HCT116 (cell line): ENCODE data around the gene STK35. TPM values are rescaled to one million over a fixed set of nuclear protein-coding genes. Genes with fewer than 3 reads are reported as not detected.

Experiments used
- ATAC-seq: fragments of 200-7000 bp; cut with Tn5 transposase; 2 replicates; pipeline ENCODE4 v1.9.1; 2020; ENCODE audit warnings: mild to moderate bottlenecking, moderate library complexity
- BruUV-seq: library from RNA; stranded (reverse); fragments of 400-500 nt; replicated peaks from 2 replicates; lab custom pipeline; 2021; lab: Mats Ljungman, UMichigan
- CTCF ChIA-PET: fragments of 300-600 bp; sonication (Branson Sonifier 250); formaldehyde crosslinking; loops from one replicate; lab custom pipeline; 2021; ENCODE audit warnings: antibody characterized with exemption; lab: Charles Lee
- POLR2A ChIA-PET: fragments of 300-600, 350-600 bp; sonication (Branson Sonifier 250); formaldehyde crosslinking; loops from one replicate; lab custom pipeline; 2021; ENCODE audit warnings: antibody characterized with exemption; lab: Charles Lee
- RAD21 ChIA-PET, 2 experiments: fragments of 300-600 bp; sonication (Branson Sonifier 250); formaldehyde crosslinking; loops; one replicate each; lab custom pipeline; 2023; ENCODE audit warnings: low total read pairs in 2 of 2; ENCODE audit not compliant: uncharacterized antibody in 2 of 2, unreplicated experiment in 2 of 2, low non-redundant PET in 1 of 2; lab: Charles Lee
- DNase-seq: peaks from one replicate; pipeline ENCODE4 v3.0.0-alpha.2; 2010; ENCODE audit warnings: low read depth, low spot score
- H2AFZ ChIP-seq: fragments of 200-600 bp; shearing (Covaris generic), sonication (generic); 2 replicates; pipeline ENCODE4 v1.6.1; 2017; ENCODE audit warnings: low read depth, mixed run types, mixed read lengths, antibody characterized with exemption, low read length; ENCODE audit not compliant: poor library complexity, severe bottlenecking
- H3K27ac ChIP-seq: 2 replicates; pipeline ENCODE4 v1.5.1; 2012; ENCODE audit warnings: low read depth, low read length
- H3K27me3 ChIP-seq: fragments of 200-600 bp; sonication (generic); 2 replicates; pipeline ENCODE4 v1.6.1; 2016; ENCODE audit warnings: mixed run types, low read length, mixed read lengths; ENCODE audit not compliant: insufficient read depth
- H3K36me3 ChIP-seq, 2 experiments: fragments of 200-500 bp in 1 of 2; fragments of 200-600 bp in 1 of 2; sonication (Bioruptor generic) in 1 of 2; sonication (generic) in 1 of 2; 2 replicates each; pipeline versions ENCODE4 v1.5.1 to v1.6.1; 2014 to 2016; ENCODE audit warnings: low read length in 2 of 2, inconsistent platforms in 1 of 2, mixed read lengths in 1 of 2, mixed run types in 1 of 2; ENCODE audit not compliant: insufficient read depth in 2 of 2, control insufficient read depth in 1 of 2
- H3K4me1 ChIP-seq, 2 experiments: fragments of 200-600 bp in 1 of 2; sonication (generic) in 1 of 2; 2 replicates each; pipeline versions ENCODE4 v1.5.1 to v1.6.1; 2012 to 2017; ENCODE audit warnings: low read length in 2 of 2, inconsistent platforms in 1 of 2, mild to moderate bottlenecking in 1 of 2, mixed read lengths in 1 of 2, mixed run types in 1 of 2, moderate library complexity in 1 of 2; ENCODE audit not compliant: insufficient read depth in 2 of 2, control insufficient read depth in 1 of 2
- H3K4me2 ChIP-seq: fragments of 200-600 bp; sonication (generic); 2 replicates; pipeline ENCODE4 v1.6.1; 2017; ENCODE audit warnings: mixed run types, low read length, mixed read lengths
- H3K4me3 ChIP-seq, 2 experiments: fragments of 200-600 bp in 1 of 2; sonication (generic) in 1 of 2; replicated peaks in 1 of 2; 2 replicates each; pipeline ENCODE4 v1.5.1; 2011 to 2016; ENCODE audit warnings: low read length in 2 of 2, control low read depth in 1 of 2, low read depth in 1 of 2, mild to moderate bottlenecking in 1 of 2, mixed read lengths in 1 of 2, mixed run types in 1 of 2
- H3K79me2 ChIP-seq: fragments of 200-600 bp; sonication (generic); 2 replicates; pipeline ENCODE4 v1.6.1; 2017; ENCODE audit warnings: mild to moderate bottlenecking, mixed run types, low read length, moderate library complexity, mixed read lengths; ENCODE audit not compliant: insufficient read depth
- H3K9ac ChIP-seq: fragments of 200-600 bp; sonication (generic); 2 replicates; pipeline ENCODE4 v1.6.1; 2016; ENCODE audit warnings: low read length, mixed read lengths
- H3K9me2 ChIP-seq: fragments of 200-600 bp; sonication (generic), shearing (Covaris generic); 2 replicates; pipeline ENCODE4 v1.6.1; 2017; ENCODE audit warnings: mixed run types, mild to moderate bottlenecking, moderate library complexity; ENCODE audit not compliant: insufficient read depth
- H3K9me3 ChIP-seq, 2 experiments: fragments of 200-500 bp in 1 of 2; fragments of 200-600 bp in 1 of 2; sonication (Bioruptor generic) in 1 of 2; sonication (generic) in 1 of 2; 2 replicates each; pipeline ENCODE4 v1.6.1; 2014 to 2017; ENCODE audit warnings: low read length in 2 of 2, mixed read lengths in 2 of 2, inconsistent platforms in 1 of 2, low read depth in 1 of 2, mild to moderate bottlenecking in 1 of 2, mixed run types in 1 of 2, moderate library complexity in 1 of 2; ENCODE audit not compliant: control insufficient read depth in 1 of 2, insufficient read depth in 1 of 2
- H4K20me1 ChIP-seq: fragments of 200-600 bp; sonication (generic), shearing (Covaris generic); 2 replicates; pipeline ENCODE4 v1.6.1; 2017; ENCODE audit warnings: mixed run types, mild to moderate bottlenecking, moderate library complexity; ENCODE audit not compliant: insufficient read depth
- CBX3 ChIP-seq: IDR thresholded peaks from 2 replicates; pipeline ENCODE4 v1.6.1; 2012; ENCODE audit warnings: low read depth
- CEBPB ChIP-seq: IDR thresholded peaks from 2 replicates; pipeline ENCODE4 v1.6.1; 2012; ENCODE audit warnings: low read depth
- CTCF ChIP-seq, 3 experiments: fragments of 200-600 bp in 1 of 3; sonication (generic) in 1 of 3; IDR thresholded peaks in 2 of 3; conservative IDR thresholded peaks in 1 of 3; 2 replicates each; pipeline ENCODE4 v1.5.1; 2012 to 2017; ENCODE audit warnings: low read depth in 2 of 3, low read length in 2 of 3, antibody characterized with exemption in 1 of 3, borderline replicate concordance in 1 of 3, control low read depth in 1 of 3, mild to moderate bottlenecking in 1 of 3, mixed read lengths in 1 of 3, mixed run types in 1 of 3, moderate library complexity in 1 of 3; ENCODE audit not compliant: insufficient read depth in 1 of 3
- EGR1 ChIP-seq: IDR thresholded peaks from 2 replicates; pipeline ENCODE4 v1.6.1; 2012; ENCODE audit warnings: low read depth
- ELF1 ChIP-seq: IDR thresholded peaks from 2 replicates; pipeline ENCODE4 v1.6.1; 2012; ENCODE audit warnings: low read depth, borderline replicate concordance
- EZH2 ChIP-seq: fragments of 200-600 bp; sonication (generic); IDR thresholded peaks from 2 replicates; pipeline ENCODE4 v1.6.1; 2017; ENCODE audit warnings: antibody characterized with exemption, mixed run types
- EZH2phosphoT487 ChIP-seq: fragments of 200-600 bp; IDR thresholded peaks from 2 replicates; pipeline ENCODE4 v1.6.1; 2018; ENCODE audit warnings: antibody characterized with exemption, borderline replicate concordance
- JUND ChIP-seq: IDR thresholded peaks from 2 replicates; pipeline ENCODE4 v1.6.1; 2012
- RAD21 ChIP-seq: IDR thresholded peaks from 2 replicates; pipeline ENCODE4 v1.6.1; 2012; ENCODE audit warnings: low read depth, mild to moderate bottlenecking
- SRF ChIP-seq: IDR thresholded peaks from 2 replicates; pipeline ENCODE4 v1.6.1; 2012; ENCODE audit warnings: low read depth
- TCF7L2 ChIP-seq: IDR thresholded peaks from 2 replicates; pipeline ENCODE4 v1.7.0; 2011; ENCODE audit warnings: borderline replicate concordance, inconsistent platforms; ENCODE audit not compliant: insufficient read depth, insufficient read length; ENCODE audit errors: extremely low read depth
- ZFX ChIP-seq: fragments of 450-650 bp; IDR thresholded peaks from 2 replicates; pipeline ENCODE4 v1.6.1; 2017
- ZNF274 ChIP-seq: fragments of 200-500 bp; sonication (Bioruptor generic); IDR thresholded peaks from 2 replicates; pipeline ENCODE4 v1.6.1; 2014; ENCODE audit warnings: mild to moderate bottlenecking, low read depth, low read length, inconsistent platforms
- intact Hi-C: fragments of 100-400 bp; cut with micrococcal nuclease; formaldehyde crosslinking; loops from 2 replicates; pipeline ENCODE4 v1.10.0; 2022
- total RNA-seq: library from RNA; stranded (reverse); gene quantifications from one replicate; pipeline ENCODE4 v1.2.1, GENCODE V29; 2021; ENCODE audit not compliant: unreplicated experiment
- TF ChIP-seq, protein P1 (sequence below): IDR thresholded peaks from 2 replicates; pipeline ENCODE4 v1.6.1; 2012; ENCODE audit warnings: low read depth

Gene STK35
- total RNA-seq, 1 experiment from 2014 or later, result 32.8 TPM

GRCh38 chr20:2122936-2123335 is 21.3 kb downstream of the STK35 start:
- CTCF ChIA-PET, result no interaction called here
- ATAC-seq (no peak), DNase-seq (no peak)
- Histone ChIP-seq H3K9me2 (no peaks in the 10 kb centered on the region), H2AFZ (no peak overlapping the region), H3K27me3 (no peaks in the 10 kb centered on the region), H3K9me3 (no peaks in the 10 kb centered on the region), H3K27ac (no peak overlapping the region), H4K20me1 (no peaks in the 10 kb centered on the region), H3K9ac (no peak overlapping the region), H3K36me3 (peaks cover 3 to 28% of the 10 kb centered on the region in 2 experiments; a peak in 3 of 4 replicates), H3K79me2 (peaks cover 99% of the 10 kb centered on the region), H3K4me2 (no peak overlapping the region), H3K4me1 (no peaks in the 10 kb centered on the region), H3K4me3 (no peak overlapping the region)
- POLR2A ChIA-PET, result no interaction called here
- intact Hi-C loops, result no loop called here
- no peak for TF ChIP-seq ZFX
- no peak for TF ChIP-seq JUND
- TF ChIP-seq RAD21, result no peak
- no peak for TF ChIP-seq CEBPB
- TF ChIP-seq EGR1, result no peak
- no peak for TF ChIP-seq TCF7L2
- BruUV-seq, result no TSS peak
- RAD21 ChIA-PET, result no interaction called here

DNA sequence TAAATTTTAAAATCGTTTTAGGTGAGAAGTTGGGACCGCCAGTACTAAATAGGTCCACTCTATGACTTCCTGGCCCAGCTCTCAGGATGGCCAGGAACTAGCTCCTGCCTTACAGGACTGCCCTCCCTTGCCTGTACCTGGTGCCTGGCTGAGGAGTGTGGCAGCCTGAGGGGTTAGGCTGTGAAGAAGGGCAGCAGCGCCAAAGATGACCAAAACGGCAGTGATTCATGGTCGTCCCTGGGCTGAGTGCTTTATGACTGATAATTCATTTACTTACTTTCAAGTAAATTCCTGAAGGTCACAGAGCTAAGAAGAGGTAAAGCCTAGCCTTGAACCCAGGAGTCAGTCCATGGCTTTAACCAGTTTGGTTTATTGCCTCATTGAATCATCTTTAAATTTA is 22.1 kb downstream of the STK35 start:
- H3K27ac ChIP-seq, result no peak overlapping the region
- intact Hi-C loops, result no loop called here
- H3K9me2 ChIP-seq, result no peaks in the 10 kb centered on the region
- peaks cover 100% of the 10 kb centered on the region for H3K79me2 ChIP-seq
- RAD21 ChIA-PET, result no interaction called here
- H3K9ac ChIP-seq, result no peak overlapping the region
- no peak overlapping the region for H3K4me3 ChIP-seq
- H3K36me3 ChIP-seq, result peaks cover 3 to 24% of the 10 kb centered on the region in 2 experiments; a peak in 2 of 4 replicates
- no peaks in the 10 kb centered on the region for H3K27me3 ChIP-seq
- no peak overlapping the region for H2AFZ ChIP-seq
- no peak overlapping the region for H3K4me2 ChIP-seq
- BruUV-seq, result no TSS peak
- H3K4me1 ChIP-seq, result no peaks in the 10 kb centered on the region
- CTCF ChIA-PET, result interaction anchor here (1.3 to 1.4 kb wide), 2 partner anchors 9 to 31 kb away, joined by 3 to 4 read pairs; no protein-coding TSS in a partner anchor
- no peaks in the 10 kb centered on the region for H4K20me1 ChIP-seq
- H3K9me3 ChIP-seq, result no peaks in the 10 kb centered on the region
- POLR2A ChIA-PET, result no interaction called here
- no peak for DNase-seq
- ATAC-seq, result no peak
- no peak for TF ChIP-seq CEBPB
- TF ChIP-seq EGR1, result no peak
- no peak for TF ChIP-seq EZH2
- TF ChIP-seq ZNF274, result no peak
- no peak for TF ChIP-seq ELF1
- no peak for TF ChIP-seq SRF
- TF ChIP-seq EZH2phosphoT487, result no peak
- TF ChIP-seq CTCF (IDR thresholded peaks at IDR 0.05 in 2 of 3, conservative IDR thresholded peaks at IDR 0.05 in 1 of 3; ENCODE audit: borderline replicate concordance in 1 of 3, insufficient read depth in 1 of 3, low read depth in 2 of 3, low read length in 2 of 3), result no peak
- TF ChIP-seq TCF7L2, result no peak
- TF ChIP-seq CBX3, result no peak
- TF ChIP-seq, protein P1, sequence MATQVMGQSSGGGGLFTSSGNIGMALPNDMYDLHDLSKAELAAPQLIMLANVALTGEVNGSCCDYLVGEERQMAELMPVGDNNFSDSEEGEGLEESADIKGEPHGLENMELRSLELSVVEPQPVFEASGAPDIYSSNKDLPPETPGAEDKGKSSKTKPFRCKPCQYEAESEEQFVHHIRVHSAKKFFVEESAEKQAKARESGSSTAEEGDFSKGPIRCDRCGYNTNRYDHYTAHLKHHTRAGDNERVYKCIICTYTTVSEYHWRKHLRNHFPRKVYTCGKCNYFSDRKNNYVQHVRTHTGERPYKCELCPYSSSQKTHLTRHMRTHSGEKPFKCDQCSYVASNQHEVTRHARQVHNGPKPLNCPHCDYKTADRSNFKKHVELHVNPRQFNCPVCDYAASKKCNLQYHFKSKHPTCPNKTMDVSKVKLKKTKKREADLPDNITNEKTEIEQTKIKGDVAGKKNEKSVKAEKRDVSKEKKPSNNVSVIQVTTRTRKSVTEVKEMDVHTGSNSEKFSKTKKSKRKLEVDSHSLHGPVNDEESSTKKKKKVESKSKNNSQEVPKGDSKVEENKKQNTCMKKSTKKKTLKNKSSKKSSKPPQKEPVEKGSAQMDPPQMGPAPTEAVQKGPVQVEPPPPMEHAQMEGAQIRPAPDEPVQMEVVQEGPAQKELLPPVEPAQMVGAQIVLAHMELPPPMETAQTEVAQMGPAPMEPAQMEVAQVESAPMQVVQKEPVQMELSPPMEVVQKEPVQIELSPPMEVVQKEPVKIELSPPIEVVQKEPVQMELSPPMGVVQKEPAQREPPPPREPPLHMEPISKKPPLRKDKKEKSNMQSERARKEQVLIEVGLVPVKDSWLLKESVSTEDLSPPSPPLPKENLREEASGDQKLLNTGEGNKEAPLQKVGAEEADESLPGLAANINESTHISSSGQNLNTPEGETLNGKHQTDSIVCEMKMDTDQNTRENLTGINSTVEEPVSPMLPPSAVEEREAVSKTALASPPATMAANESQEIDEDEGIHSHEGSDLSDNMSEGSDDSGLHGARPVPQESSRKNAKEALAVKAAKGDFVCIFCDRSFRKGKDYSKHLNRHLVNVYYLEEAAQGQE, result no peak
